Cardiac muscle cell (in vitro differentiated cells and primary cell): ENCODE results near the gene RPGRIP1L. TPM values are rescaled to one million over a fixed set of nuclear protein-coding genes. Genes with fewer than 3 reads are reported as not detected.
"Not testable (repeated sequence)": the region's sequence is repeated elsewhere in the genome, so short reads cannot be mapped to it uniquely, and the experiment has no call there.

ENCODE experiments used
- DNase-seq, 2 donors: peaks; one replicate each; pipeline versions ENCODE4 v3.0.0 to v3.0.0-alpha.2; 2010 to 2017; ENCODE audit warnings: low read depth in 1 of 2, low spot score in 1 of 2
- H3K27ac ChIP-seq: fragments of 200-600 bp; sonication (generic); 2 replicates; pipeline ENCODE4 v1.5.1; 2016
- H3K27me3 ChIP-seq: fragments of 200-600 bp; sonication (generic); 2 replicates; pipeline ENCODE4 v1.6.0; 2016; ENCODE audit warnings: control low read depth
- H3K36me3 ChIP-seq: fragments of 200-600 bp; sonication (generic); 2 replicates; pipeline ENCODE4 v1.5.1; 2016; ENCODE audit warnings: control low read depth
- H3K4me1 ChIP-seq: fragments of 200-600 bp; sonication (generic); 2 replicates; pipeline ENCODE4 v1.8.1; 2017; ENCODE audit warnings: low read depth, mild to moderate bottlenecking, mixed run types
- H3K4me3 ChIP-seq: fragments of 200-600 bp; sonication (generic); 2 replicates; pipeline ENCODE4 v1.5.1; 2016; ENCODE audit warnings: mild to moderate bottlenecking
- H3K9me3 ChIP-seq: fragments of 200-600 bp; sonication (generic); 2 replicates; pipeline ENCODE4 v1.5.1; 2017; ENCODE audit warnings: low read depth, mild to moderate bottlenecking, control low read depth
- polyA plus RNA-seq: library from polyadenylated mRNA; unstranded; fragments of >200 nt; fragmentation: Nextera tagmentation; extraction: Ambion mirVana; gene quantifications from 2 replicates; pipeline ENCODE4 v1.2.1, GENCODE V29; 2016
- total RNA-seq: library from RNA; depleted of rRNA; stranded (reverse); fragments of >200 nt; gene quantifications from 2 replicates; pipeline ENCODE4 v1.2.3, GENCODE V29; 2016
- TF ChIP-seq, protein P1 (sequence below): IDR thresholded peaks from 2 replicates; pipeline ENCODE4 v1.5.1; 2012; ENCODE audit warnings: low read depth, mild to moderate bottlenecking, low read length

RPGRIP1L gene
- total and polyA plus RNA-seq, 2 experiments from 2014 or later = 10.4 to 11.0 TPM

- TF ChIP-seq, protein P1, sequence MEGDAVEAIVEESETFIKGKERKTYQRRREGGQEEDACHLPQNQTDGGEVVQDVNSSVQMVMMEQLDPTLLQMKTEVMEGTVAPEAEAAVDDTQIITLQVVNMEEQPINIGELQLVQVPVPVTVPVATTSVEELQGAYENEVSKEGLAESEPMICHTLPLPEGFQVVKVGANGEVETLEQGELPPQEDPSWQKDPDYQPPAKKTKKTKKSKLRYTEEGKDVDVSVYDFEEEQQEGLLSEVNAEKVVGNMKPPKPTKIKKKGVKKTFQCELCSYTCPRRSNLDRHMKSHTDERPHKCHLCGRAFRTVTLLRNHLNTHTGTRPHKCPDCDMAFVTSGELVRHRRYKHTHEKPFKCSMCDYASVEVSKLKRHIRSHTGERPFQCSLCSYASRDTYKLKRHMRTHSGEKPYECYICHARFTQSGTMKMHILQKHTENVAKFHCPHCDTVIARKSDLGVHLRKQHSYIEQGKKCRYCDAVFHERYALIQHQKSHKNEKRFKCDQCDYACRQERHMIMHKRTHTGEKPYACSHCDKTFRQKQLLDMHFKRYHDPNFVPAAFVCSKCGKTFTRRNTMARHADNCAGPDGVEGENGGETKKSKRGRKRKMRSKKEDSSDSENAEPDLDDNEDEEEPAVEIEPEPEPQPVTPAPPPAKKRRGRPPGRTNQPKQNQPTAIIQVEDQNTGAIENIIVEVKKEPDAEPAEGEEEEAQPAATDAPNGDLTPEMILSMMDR = no peak
- H3K27me3 ChIP-seq = no peaks in the 10 kb centered on the region
- H3K36me3 ChIP-seq = no peaks in the 10 kb centered on the region
- no peaks in the 10 kb centered on the region for H3K9me3 ChIP-seq
- no peak overlapping the region for H3K27ac ChIP-seq
- DNase-seq = no peak
- H3K4me1 ChIP-seq = peaks cover 7% of the 10 kb centered on the region
- peak overlapping the region; percentile 54 for H3K4me3 ChIP-seq
Observed at GRCh38 chr16:53704445-53704813, 770 bp upstream of the RPGRIP1L start.

GRCh38 chr16:53698271-53698670, 5.4 kb downstream of the RPGRIP1L start:
- H3K27me3 ChIP-seq, H3K36me3 ChIP-seq, DNase-seq, H3K9me3 ChIP-seq, H3K4me3 ChIP-seq, H3K27ac ChIP-seq, H3K4me1 ChIP-seq: not testable (repeated sequence)

DNA sequence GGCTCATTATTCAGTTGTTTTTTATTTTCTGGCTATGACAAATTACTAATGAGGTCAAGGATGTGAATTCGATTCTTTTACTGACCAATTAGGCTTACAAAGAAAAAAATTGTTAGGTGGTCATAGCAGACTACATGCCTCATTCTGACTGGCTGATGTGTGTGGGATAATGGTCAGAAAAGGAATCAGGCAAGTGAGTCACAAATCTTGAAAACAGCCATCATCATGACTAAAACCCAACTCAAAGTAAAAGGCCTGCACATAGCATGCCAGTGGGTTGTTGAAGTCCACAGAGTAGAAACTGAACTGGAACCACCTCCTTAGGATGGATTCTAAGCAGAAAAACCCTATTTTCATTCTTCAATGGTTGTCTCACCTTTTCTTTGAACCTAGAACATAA, 8.6 kb downstream of the RPGRIP1L start:
- no peak overlapping the region for H3K27ac ChIP-seq
- H3K4me3 ChIP-seq = no peak overlapping the region
- no peaks in the 10 kb centered on the region for H3K9me3 ChIP-seq
- TF ChIP-seq, protein P1 = no peak
- H3K27me3 ChIP-seq = no peaks in the 10 kb centered on the region
- no peak for DNase-seq
- H3K4me1 ChIP-seq = no peaks in the 10 kb centered on the region
- no peaks in the 10 kb centered on the region for H3K36me3 ChIP-seq

- TF ChIP-seq, protein P1 = no peak
- no peaks in the 10 kb centered on the region for H3K36me3 ChIP-seq
- H3K4me1 ChIP-seq = no peaks in the 10 kb centered on the region
- H3K4me3 ChIP-seq = no peak overlapping the region
- no peak for DNase-seq
- no peaks in the 10 kb centered on the region for H3K9me3 ChIP-seq
- H3K27me3 ChIP-seq = no peaks in the 10 kb centered on the region
- H3K27ac ChIP-seq = no peak overlapping the region
Observed at GRCh38 chr16:53693320-53693719, 10.3 kb downstream of the RPGRIP1L start.

DNA sequence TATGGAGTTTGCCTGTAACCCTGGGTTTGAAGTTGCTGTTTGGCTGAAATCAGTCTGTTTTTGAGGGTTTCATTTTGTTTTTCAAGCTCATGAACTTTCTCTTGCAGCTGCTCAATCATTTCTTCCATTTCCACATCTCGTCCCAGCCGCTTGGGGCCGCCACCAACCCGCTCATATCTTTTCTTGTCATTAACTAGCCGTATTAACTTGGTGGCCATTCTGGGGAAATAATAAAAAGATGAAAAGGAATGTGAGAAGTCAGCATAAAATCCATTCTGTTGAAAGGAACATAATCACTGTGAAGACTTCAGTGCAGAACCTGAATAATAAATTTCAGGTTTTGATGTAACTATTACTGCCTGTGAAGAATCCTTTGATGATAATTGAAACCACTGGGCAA, 11.5 kb downstream of the RPGRIP1L start:
- H3K9me3 ChIP-seq = no peaks in the 10 kb centered on the region
- H3K4me3 ChIP-seq = no peak overlapping the region
- no peak overlapping the region for H3K27ac ChIP-seq
- H3K4me1 ChIP-seq = no peaks in the 10 kb centered on the region
- no peaks in the 10 kb centered on the region for H3K27me3 ChIP-seq
- peaks cover 3% of the 10 kb centered on the region for H3K36me3 ChIP-seq
- peak; percentile 46 to 49 for DNase-seq
- TF ChIP-seq, protein P1 = peak; percentile 48

DNA sequence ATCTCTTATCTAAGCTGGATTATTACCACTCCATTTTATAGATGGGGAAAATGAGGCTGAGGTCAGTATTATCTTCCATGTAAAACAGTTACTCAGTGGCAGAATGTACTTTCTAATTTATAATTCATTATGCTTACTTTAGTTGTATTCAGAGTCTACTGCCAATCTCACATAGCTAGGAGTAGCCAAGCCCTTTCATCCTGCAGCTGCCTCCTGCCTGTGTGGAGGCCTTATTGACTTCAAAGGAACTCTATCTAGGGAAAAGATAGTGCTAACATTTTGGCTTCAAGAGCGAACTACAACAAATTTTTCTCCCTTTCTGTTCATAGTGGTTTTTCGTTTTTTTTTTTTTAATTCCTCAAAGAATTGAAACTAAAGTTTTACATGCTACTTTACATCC, 12.9 kb downstream of the RPGRIP1L start:
- H3K9me3 ChIP-seq = no peaks in the 10 kb centered on the region
- no peak for DNase-seq
- H3K36me3 ChIP-seq = peaks cover 9% of the 10 kb centered on the region
- no peak overlapping the region for H3K4me3 ChIP-seq
- H3K4me1 ChIP-seq = no peaks in the 10 kb centered on the region
- H3K27ac ChIP-seq = no peak overlapping the region
- no peaks in the 10 kb centered on the region for H3K27me3 ChIP-seq
- TF ChIP-seq, protein P1 = no peak
